Head of caudate nucleus (tissue), 42 donors: ENCODE measurements around the gene HMG20A.

ENCODE experiments used
- DNase-seq, 42 donors: peaks; one replicate each; pipeline versions ENCODE4 v3.0.0 to v3.0.0-alpha.2; 2020 to 2021; ENCODE audit warnings: mixed read lengths in 7 of 42
- intact Hi-C: fragments of 100-400 bp; cut with DNase I; formaldehyde crosslinking; loops from one replicate; pipeline ENCODE4 v1.15.0; 2022

The HMG20A gene

DNA sequence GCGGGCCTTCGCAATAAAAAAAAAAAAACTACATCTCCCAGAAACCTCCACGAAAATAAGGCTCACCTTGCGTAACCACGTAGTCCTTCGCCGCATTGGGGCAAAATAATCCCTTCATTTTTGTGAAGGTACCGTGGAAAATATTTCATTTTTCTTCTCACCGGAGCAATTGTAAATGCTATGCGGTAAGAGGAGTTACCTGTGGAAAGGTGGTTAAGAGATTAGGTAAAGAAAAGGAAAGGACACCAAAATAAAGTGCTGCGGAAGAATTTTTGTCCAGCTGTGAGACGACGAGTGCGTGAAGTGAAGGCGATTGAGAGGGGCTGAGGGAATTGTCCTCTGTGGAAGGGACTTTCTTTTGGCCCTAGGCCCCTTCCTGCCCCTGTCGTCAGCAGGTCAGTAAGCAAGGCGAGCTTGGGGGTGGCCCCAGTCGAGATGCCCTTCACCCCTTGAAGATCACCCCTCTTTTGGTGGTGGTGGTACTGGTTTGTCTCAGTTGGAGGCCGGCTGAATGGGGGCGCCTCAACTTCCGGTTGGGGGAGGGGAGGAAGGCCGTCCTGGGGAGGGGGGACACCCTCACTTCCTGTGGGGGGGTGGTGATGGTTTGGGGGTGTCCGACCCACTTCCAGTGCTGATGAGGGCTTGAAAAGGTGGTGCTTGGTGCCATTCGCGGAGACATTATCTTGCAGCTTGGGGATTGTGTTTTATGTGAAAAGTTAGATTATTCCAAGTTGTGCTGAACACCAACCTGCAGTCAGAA is at the start of gene HMG20A:
HMG20A (plus strand) TSS at position 279 of the 760 bp plus-strand sequence. CDS start 37,520 bp downstream, outside the sequence.
- peak in 41 of 42 donors; percentile 34 to 85 (median 65) for DNase-seq
- intact Hi-C loops, result loop anchor here (2.0 kb wide), 1 partner anchor 76 kb away; no protein-coding TSS in a partner anchor

DNA sequence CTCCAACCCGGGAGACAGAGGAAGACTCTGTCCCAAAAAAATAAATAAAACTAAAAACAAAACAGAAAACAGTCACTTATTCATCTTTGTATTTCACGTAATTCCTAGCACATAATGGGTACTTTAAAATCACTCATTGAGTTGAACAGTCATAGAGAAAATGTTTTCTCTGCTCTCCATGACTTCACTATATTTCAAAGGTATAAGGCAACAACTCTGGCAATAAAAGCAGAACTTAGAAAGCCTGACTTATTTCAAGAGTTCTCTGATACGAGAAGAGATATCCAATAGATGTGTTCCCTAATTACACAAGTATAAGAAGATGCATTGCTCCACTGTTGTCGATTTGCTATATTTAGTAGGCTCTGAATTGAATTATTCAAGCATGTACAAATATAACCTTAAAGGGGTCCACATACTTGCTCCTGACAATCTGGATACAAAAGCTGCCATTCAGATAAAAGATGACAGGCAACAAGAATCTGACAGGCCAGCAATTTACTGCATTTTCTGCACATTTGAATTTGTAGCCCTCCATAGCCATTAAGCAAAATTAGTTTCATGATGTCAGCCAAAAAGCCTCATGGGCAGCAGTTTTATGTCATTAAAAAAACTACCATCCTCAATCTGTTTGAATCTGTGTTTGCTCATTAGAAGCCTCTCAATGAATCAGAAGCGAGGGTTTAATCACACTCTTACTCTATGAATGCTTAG is 48.7 kb upstream of the HMG20A start:
- intact Hi-C loops, result no loop called here
- no peak for DNase-seq

DNA sequence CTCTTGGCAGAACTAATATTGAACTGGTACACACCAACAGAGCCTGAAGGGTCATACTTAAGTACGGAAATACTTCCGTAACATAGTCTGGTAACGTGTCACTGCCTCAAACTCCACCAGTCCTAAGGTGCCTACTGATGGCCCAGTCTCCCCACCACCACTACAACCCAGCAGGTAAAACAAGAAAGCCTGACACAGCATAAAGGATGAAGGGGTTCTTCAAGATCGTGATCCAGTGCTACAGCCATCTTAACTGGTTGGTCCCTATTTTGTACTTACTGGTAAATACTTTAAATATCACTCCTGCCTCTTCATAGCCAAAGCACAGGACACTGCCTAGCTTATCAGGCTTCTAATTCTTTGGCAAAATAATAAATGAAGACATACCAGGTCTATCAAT is 47.2 kb upstream of the HMG20A start:
- intact Hi-C loops, result no loop called here
- DNase-seq, result no peak

- intact Hi-C loops, result no loop called here
- no peak for DNase-seq
These were observed 45.6 kb upstream of the HMG20A start for GRCh38 chr15:77375133-77375532.

GRCh38 chr15:77376770-77377169 is 43.9 kb upstream of the HMG20A start:
- intact Hi-C loops, result no loop called here
- no peak for DNase-seq

DNA sequence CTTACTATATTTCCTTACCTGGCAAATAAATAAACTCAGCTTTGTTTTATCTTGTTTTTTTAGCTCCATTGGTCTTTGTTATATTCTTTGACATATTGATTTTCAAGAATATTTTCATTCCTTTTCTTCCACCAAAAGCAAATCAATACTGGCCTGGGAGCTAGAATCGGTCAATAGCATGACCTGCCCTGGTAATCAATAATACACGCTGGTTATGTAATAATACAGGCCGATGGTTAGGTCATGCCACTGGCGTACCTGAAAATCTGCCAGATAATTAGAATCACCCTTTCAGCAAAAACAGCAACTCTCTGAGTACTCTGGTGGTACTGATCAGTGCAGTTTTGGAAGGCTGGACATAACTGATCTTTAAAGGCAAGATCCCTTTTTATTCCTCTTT is 40.7 kb upstream of the HMG20A start:
- intact Hi-C loops, result no loop called here
- no peak for DNase-seq

DNA sequence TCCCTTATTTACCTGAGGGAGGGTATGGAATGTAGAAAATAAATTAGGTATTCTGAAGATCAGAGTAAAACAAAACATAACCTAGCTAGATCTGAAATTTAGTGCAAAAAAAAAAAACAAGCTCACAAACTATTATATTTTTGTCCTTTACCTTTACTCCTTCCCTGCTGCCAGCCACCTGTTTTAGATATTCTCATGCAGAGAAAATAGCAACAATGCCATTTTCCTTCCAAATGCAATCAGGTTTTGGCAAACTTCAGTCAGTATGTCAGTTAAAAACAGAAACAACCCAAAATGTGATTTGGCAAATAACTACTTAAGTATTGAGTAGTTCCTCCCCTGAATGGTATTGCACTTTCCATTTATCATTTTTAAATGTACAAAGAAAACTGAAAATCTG is 36.6 kb upstream of the HMG20A start:
- DNase-seq, result no peak
- intact Hi-C loops, result no loop called here

- DNase-seq, result no peak
- intact Hi-C loops, result no loop called here
These were observed 35.9 kb upstream of the HMG20A start for GRCh38 chr15:77384589-77385359.

DNA sequence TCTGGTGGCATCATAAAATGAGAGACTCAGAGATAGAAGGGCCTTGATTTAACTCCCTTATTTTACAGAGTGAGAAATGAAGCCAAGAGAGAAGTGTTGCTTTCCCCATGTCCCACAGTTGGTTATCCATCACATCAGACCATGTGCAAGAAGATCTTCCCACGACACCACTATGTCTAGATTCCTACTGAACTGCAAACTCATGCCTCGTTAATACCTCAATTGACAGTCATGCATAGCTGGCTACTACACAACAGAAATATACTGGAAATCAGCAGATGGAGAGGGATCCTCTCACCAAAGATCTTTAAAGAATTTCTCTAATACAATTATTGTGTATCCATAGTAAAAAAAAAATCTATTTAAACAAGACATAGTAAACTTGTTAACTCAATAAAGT is 34.1 kb upstream of the HMG20A start:
- intact Hi-C loops, result no loop called here
- DNase-seq, result no peak

GRCh38 chr15:77387365-77388105 is 33.2 kb upstream of the HMG20A start:
- no peak for DNase-seq
- intact Hi-C loops, result no loop called here

DNA sequence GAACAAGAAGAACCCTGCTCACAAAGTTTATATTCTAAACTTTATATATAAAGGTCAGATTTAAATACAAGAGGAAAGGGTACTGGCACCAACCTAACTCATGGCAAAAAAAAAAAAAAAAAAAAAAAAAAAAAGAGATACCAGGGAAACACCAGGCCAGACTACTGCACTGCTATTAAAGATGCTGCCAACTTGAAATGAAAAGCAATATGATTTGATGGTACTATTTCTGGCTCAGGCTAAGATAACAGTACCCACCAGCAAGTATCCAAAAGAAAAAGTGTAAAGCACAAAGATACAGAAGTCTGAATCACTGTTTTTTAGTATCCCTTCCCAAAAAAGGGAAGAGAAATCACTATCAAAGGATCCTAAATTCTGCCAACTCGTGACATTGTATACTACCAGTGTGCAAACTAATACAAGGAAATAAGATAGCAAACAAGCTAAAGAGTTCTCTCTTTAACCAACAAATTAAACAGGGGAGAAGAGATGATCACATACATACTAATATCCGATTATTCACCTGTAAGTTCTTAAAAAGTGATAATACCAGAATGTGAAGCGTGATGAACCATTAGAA is 29.2 kb upstream of the HMG20A start:
- intact Hi-C loops, result no loop called here
- DNase-seq, result no peak

- DNase-seq, result no peak
- intact Hi-C loops, result no loop called here
These were observed 27.8 kb upstream of the HMG20A start for GRCh38 chr15:77392762-77393470.

GRCh38 chr15:77393471-77393840 is 27.2 kb upstream of the HMG20A start:
- intact Hi-C loops, result no loop called here
- DNase-seq, result no peak

DNA sequence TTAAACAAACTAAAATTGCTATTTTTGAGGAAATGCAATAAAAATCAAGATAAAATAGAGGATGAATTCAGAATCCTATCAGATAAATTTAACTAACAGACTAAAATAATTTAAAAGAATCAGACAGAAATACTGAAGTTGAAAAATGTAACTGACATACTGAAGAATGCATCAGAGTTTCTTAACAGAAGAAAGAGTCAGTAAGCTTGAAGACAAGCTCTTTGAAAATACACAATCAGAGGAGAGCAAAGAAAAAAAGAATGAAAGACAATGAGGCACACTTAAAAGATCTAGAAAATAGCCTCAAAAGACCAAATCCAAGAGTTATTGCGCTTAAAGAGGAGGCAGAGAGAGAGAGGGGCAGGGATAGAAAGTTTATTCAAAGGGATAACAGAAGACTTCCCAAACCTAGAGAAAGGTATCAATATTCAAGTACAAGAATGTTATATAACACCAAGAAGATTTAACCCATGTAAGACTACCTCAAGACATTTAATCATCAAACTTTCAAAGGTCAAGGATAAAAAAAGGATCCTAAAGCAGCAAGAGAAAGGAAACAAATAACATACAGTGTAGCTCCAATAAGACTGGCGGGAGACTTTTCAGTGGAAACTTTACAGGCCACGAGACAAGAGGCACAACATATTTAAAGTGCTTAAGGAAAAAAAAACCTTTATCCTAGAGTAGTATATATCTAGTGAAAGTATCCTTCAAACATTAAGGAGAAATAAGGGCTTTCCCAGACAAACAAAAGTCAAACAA is 25.5 kb upstream of the HMG20A start:
- DNase-seq, result no peak
- intact Hi-C loops, result no loop called here

DNA sequence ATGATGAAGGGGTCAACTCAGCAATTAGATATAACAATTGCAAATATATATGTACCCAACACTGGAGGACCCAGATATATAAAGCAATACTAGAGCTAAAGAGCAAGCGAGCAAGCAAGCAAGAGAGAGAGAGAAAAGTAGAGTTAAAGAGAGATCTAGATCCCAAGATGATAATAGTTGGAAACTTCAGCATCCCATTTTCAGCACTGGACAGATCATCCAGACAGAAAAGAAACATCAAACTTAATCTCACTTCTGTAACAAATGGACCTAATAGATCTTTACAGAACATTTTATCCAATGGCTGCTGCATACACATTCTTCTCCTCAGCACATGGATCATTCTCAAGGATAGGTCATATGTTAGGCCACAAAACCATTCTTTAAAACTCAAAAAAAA is 24.0 kb upstream of the HMG20A start:
- no peak for DNase-seq
- intact Hi-C loops, result no loop called here

DNA sequence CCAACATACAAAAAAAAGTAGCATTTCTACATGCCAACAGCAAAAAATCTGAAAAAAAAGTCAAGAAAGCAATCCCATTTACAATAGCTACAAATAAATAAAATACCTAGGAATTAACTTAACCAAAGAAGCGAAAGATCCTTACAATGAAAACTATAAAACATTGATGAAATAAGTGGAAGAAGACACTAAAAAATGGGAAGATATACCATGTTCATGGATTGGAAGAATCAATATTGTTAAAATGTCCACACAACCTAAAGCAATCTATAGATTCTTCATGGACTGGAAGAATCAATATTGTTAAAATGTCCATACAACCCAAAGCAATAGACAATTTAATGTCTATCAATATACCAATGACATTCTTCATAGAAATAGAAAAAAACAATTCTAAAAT is 21.8 kb upstream of the HMG20A start:
- intact Hi-C loops, result no loop called here
- DNase-seq, result no peak

- no peak for DNase-seq
- intact Hi-C loops, result no loop called here
These were observed 20.4 kb upstream of the HMG20A start for GRCh38 chr15:77400258-77400657.
